K562 (cell line): ENCODE measurements around the gene ACY1. TPM values are rescaled to one million over a fixed set of nuclear protein-coding genes. Genes with fewer than 3 reads are reported as not detected.

Experiments used
- AFF1 ChIP-seq, 2 experiments: fragments of 450-650 bp; IDR thresholded peaks; 2 replicates each; pipeline ENCODE4 v1.6.1; 2018; ENCODE audit warnings: mild to moderate bottlenecking in 2 of 2, low read depth in 1 of 2; ENCODE audit not compliant: partially characterized antibody in 2 of 2
- ARID1B ChIP-seq: fragments of 450-650 bp; IDR thresholded peaks from 2 replicates; pipeline ENCODE4 v1.6.1; 2016; ENCODE audit warnings: antibody characterized with exemption, mild to moderate bottlenecking, inconsistent platforms
- CBX1 ChIP-seq: sonication (generic); IDR thresholded peaks from 2 replicates; pipeline ENCODE4 v1.6.1; 2016; ENCODE audit warnings: antibody characterized with exemption, low read depth, mild to moderate bottlenecking
- ELF1 ChIP-seq: fragments of 200-800 bp; sonication (Bioruptor generic); IDR thresholded peaks from 2 replicates; pipeline ENCODE4 v1.6.1; 2016; ENCODE audit warnings: missing genetic modification characterization, missing compliant biosample characterization
- GATA2 ChIP-seq: sonication (generic); formaldehyde crosslinking; IDR thresholded peaks from 2 replicates; pipeline ENCODE4 v1.4.0; 2020; ENCODE audit warnings: mild to moderate bottlenecking, missing genetic modification reagents
- MLLT1 ChIP-seq, 2 experiments: fragments of 450-650 bp; IDR thresholded peaks; 2 replicates each; pipeline ENCODE4 v1.6.1; 2016
- POLR2B ChIP-seq: fragments of 450-650 bp; IDR thresholded peaks from 2 replicates; pipeline ENCODE4 v1.6.1; 2018; ENCODE audit warnings: low read depth; ENCODE audit not compliant: partially characterized antibody
- POLR2H ChIP-seq: IDR thresholded peaks from 2 replicates; pipeline ENCODE4 v1.6.1; 2016; ENCODE audit warnings: missing genetic modification characterization, low read depth, mild to moderate bottlenecking, control low read depth, missing compliant biosample characterization, moderate library complexity
- YY1 ChIP-seq, 3 experiments: IDR thresholded peaks; 2 replicates each; pipeline ENCODE4 v1.6.1; 2011; ENCODE audit warnings: low read length in 2 of 3, mild to moderate bottlenecking in 2 of 3, moderate library complexity in 2 of 3, borderline replicate concordance in 1 of 3, control low read depth in 1 of 3, low read depth in 1 of 3; ENCODE audit not compliant: insufficient read depth in 3 of 3, insufficient replicate concordance in 2 of 3, control insufficient read depth in 1 of 3, insufficient read length in 1 of 3; ENCODE audit errors: extremely low read depth in 1 of 3
- ZBTB7A ChIP-seq: IDR thresholded peaks from 2 replicates; pipeline ENCODE4 v1.6.1; 2011; ENCODE audit warnings: low read depth, mild to moderate bottlenecking, low read length, moderate library complexity, borderline replicate concordance; ENCODE audit not compliant: control insufficient read depth
- ZFP36 ChIP-seq: fragments of 150-350 bp; IDR thresholded peaks from 2 replicates; pipeline ENCODE4 v1.6.1; 2018; ENCODE audit warnings: low read length, low read depth; ENCODE audit not compliant: partially characterized antibody
- ZNF407 ChIP-seq: fragments of 450-650 bp; IDR thresholded peaks from 2 replicates; pipeline ENCODE4 v1.6.1; 2016; ENCODE audit warnings: low read depth
- polyA plus RNA-seq, 8 experiments: library from polyadenylated mRNA; depleted of rRNA in 4 of 8; stranded (reverse) in 5 of 8; unstranded in 3 of 8; fragments of >200 nt; fragmentation: Nextera tagmentation in 2 of 8; fragmentation: Illumina TruSeq in 1 of 8; extraction: Ambion mirVana in 2 of 8; extraction: Trizol in 1 of 8; gene quantifications; 2 replicates each; pipeline versions ENCODE4 v1.2.1 to v1.2.3, GENCODE V29; 2011 to 2014; ENCODE audit warnings: inconsistent platforms in 1 of 8, missing spikeins in 1 of 8
- total RNA-seq, 7 experiments: library from RNA; depleted of rRNA in 6 of 7; stranded (reverse); fragments of >200 nt in 6 of 7; fragmentation: Illumina TruSeq in 2 of 7; extraction: Trizol in 2 of 7; gene quantifications; 2 replicates each; pipeline versions ENCODE4 v1.2.1 to v1.2.3, GENCODE V29; 2011 to 2021; ENCODE audit warnings: low replicate concordance in 1 of 7

The ACY1 gene
- total and polyA plus RNA-seq, 9 of the 15 experiments (the other 6 are each of a cell fraction or from before 2014, with no cell fraction given): 70.7 to 195 (median 123) TPM

GRCh38 chr3:51983578-51984268 is 388 bp downstream of the ACY1 start (continued):
- TF ChIP-seq ZNF407 (no peak), GATA2 (CRISPR knock-in tag) (no peak), POLR2B (peak; percentile 93), ARID1B (no peak), ELF1 (tag) (peak; percentile 37; the same call in 1 of the 2 replicates), POLR2H (tag) (peak; percentile 92), ZBTB7A (peak; percentile 32; the same call in 1 of the 2 replicates), CBX1 (peak; percentile 81; the same call in 1 of the 2 replicates), ZFP36 (no peak), MLLT1 (IDR thresholded peaks at IDR 0.05) (peak; percentile 59 to 67; a peak in 2 of 4 replicates), AFF1 (IDR thresholded peaks at IDR 0.05; ENCODE audit: low read depth in 1 of 2, partially characterized antibody in 2 of 2) (peak in 1 of 2 experiments; percentile 37), YY1 (IDR thresholded peaks at IDR 0.05; ENCODE audit: borderline replicate concordance in 1 of 3, control insufficient read depth in 1 of 3, extremely low read depth in 1 of 3, insufficient read depth in 3 of 3, insufficient read length in 1 of 3, insufficient replicate concordance in 2 of 3, low read depth in 1 of 3, low read length in 2 of 3) (peak in 2 of 3 experiments; percentile 30 to 62)
